Chondrocyte (in vitro differentiated cells): ENCODE data around the gene KRTAP9-4. TPM values are rescaled to one million over a fixed set of nuclear protein-coding genes. Genes with fewer than 3 reads are reported as not detected.
"Not testable (repeated sequence)": the region's sequence is repeated elsewhere in the genome, so short reads cannot be mapped to it uniquely, and the experiment has no call there.

Experiments used
- DNase-seq: peaks from one replicate; pipeline ENCODE4 v3.0.0; 2021; ENCODE audit warnings: mixed read lengths, low spot score
- H3K27ac Mint-ChIP-seq: one replicate; pipeline ENCODE4 v1.8.0; 2021; ENCODE audit warnings: mild to moderate bottlenecking, moderate library complexity, mixed read lengths; ENCODE audit not compliant: unreplicated experiment
- H3K27me3 Mint-ChIP-seq: 2 replicates; pipeline ENCODE4 v1.8.0; 2021; ENCODE audit warnings: low read depth, mixed read lengths
- H3K36me3 Mint-ChIP-seq: 2 replicates; pipeline ENCODE4 v1.8.0; 2021; ENCODE audit warnings: low read depth, mixed read lengths
- H3K4me1 Mint-ChIP-seq: 2 replicates; pipeline ENCODE4 v1.8.0; 2021; ENCODE audit warnings: low read depth, mild to moderate bottlenecking, mixed read lengths
- H3K4me3 Mint-ChIP-seq: one replicate; pipeline ENCODE4 v1.8.0; 2021; ENCODE audit warnings: mild to moderate bottlenecking, moderate library complexity, mixed read lengths; ENCODE audit not compliant: unreplicated experiment
- H3K9me3 Mint-ChIP-seq: 2 replicates; pipeline ENCODE4 v1.8.0; 2021; ENCODE audit warnings: low read depth, mixed read lengths
- CTCF ChIP-seq: fragments of 200-600 bp; sonication (generic); IDR thresholded peaks from 2 replicates; pipeline ENCODE4 v1.5.0; 2021; ENCODE audit warnings: antibody characterized with exemption, mild to moderate bottlenecking, moderate library complexity
- total RNA-seq: library from RNA; stranded (reverse); gene quantifications from 3 replicates; pipeline ENCODE4 v1.2.1, GENCODE V29; 2021

KRTAP9-4 gene
- total RNA-seq, 1 donor from 2014 or later: not detected

- Mint-ChIP-seq H3K9me3 (no peaks in the 10 kb centered on the region), H3K27ac (no peak overlapping the region), H3K36me3 (peaks cover 3% of the 10 kb centered on the region), H3K4me3 (no peak overlapping the region), H3K4me1 (peaks cover 4% of the 10 kb centered on the region), H3K27me3 (peaks cover 55% of the 10 kb centered on the region)
- no peak for TF ChIP-seq CTCF
- no peak for DNase-seq
Measured at GRCh38 chr17:41251261-41251660, 1.8 kb downstream of the KRTAP9-4 start.

- Mint-ChIP-seq H3K9me3 (no peaks in the 10 kb centered on the region), H3K27me3 (peaks cover 35% of the 10 kb centered on the region), H3K4me1 (peaks cover 10% of the 10 kb centered on the region), H3K36me3 (peaks cover 3% of the 10 kb centered on the region), H3K27ac (no peak overlapping the region), H3K4me3 (no peak overlapping the region)
- DNase-seq: no peak
- TF ChIP-seq CTCF: no peak
Measured at GRCh38 chr17:41254861-41255260, 5.4 kb downstream of the KRTAP9-4 start.

GRCh38 chr17:41255381-41256290 lies 6.1 kb downstream of the KRTAP9-4 start, which contains the start of gene KRTAP9-9:
Gene KRTAP9-9, plus strand, starts transcription at chr17:41255384.
- not testable (repeated sequence) for H3K9me3 Mint-ChIP-seq, H3K4me3 Mint-ChIP-seq, H3K4me1 Mint-ChIP-seq, H3K27ac Mint-ChIP-seq, H3K36me3 Mint-ChIP-seq, DNase-seq
- H3K27me3 Mint-ChIP-seq: peaks cover 27% of the 10 kb centered on the region

- no peak for DNase-seq
- H3K4me1 Mint-ChIP-seq: peaks cover 10% of the 10 kb centered on the region
- H3K27me3 Mint-ChIP-seq: peaks cover 29% of the 10 kb centered on the region
- peaks cover under 1% of the 10 kb centered on the region for H3K9me3 Mint-ChIP-seq
- H3K36me3 Mint-ChIP-seq: no peaks in the 10 kb centered on the region
- no peak overlapping the region for H3K4me3 Mint-ChIP-seq
- H3K27ac Mint-ChIP-seq: no peak overlapping the region
- no peak for TF ChIP-seq CTCF
Measured at GRCh38 chr17:41256291-41256685, 6.8 kb downstream of the KRTAP9-4 start.

GRCh38 chr17:41258406-41258805 lies 8.9 kb downstream of the KRTAP9-4 start:
- TF ChIP-seq CTCF: no peak
- peaks cover 20% of the 10 kb centered on the region for H3K27me3 Mint-ChIP-seq
- no peak overlapping the region for H3K27ac Mint-ChIP-seq
- no peak for DNase-seq
- H3K9me3 Mint-ChIP-seq: peaks cover 2% of the 10 kb centered on the region
- H3K36me3 Mint-ChIP-seq: peaks cover 2% of the 10 kb centered on the region
- H3K4me3 Mint-ChIP-seq: no peak overlapping the region
- H3K4me1 Mint-ChIP-seq: peaks cover 10% of the 10 kb centered on the region
